Epithelial cell of esophagus (primary cell): ENCODE data around the gene TMEM209.

ENCODE experiments used
- DNase-seq: peaks from one replicate; pipeline ENCODE4 v3.0.0; 2010; ENCODE audit warnings: low read depth
- H3K4me3 ChIP-seq: 2 replicates; pipeline ENCODE4 v1.5.1; 2011; ENCODE audit warnings: mild to moderate bottlenecking, low read length, control low read depth
- CTCF ChIP-seq: IDR thresholded peaks from 2 replicates; pipeline ENCODE4 v1.5.1; 2011; ENCODE audit warnings: low read depth, mild to moderate bottlenecking, low read length, control low read depth, inconsistent platforms; ENCODE audit not compliant: insufficient read depth; ENCODE audit errors: missing control alignments

The TMEM209 gene

DNA sequence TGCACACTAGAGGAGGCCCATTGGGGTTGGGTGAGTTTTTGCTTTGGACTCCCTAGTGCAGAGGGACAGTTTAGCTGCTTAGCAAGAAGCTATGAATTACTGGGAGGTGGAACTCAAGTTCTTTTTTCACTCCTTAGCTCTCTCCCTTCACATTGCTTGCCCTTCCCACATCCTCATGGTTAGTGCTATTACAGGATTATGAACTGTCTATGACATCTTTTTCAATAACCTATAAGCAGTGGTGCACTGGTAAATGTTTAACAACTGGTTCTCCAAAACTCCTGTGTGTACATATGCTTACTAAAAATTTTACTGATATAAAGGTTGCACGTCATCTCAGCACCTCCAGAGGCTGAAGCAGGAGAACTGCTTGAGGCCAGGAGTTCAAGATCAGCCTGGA is 8.6 kb upstream of the TMEM209 start:
- H3K4me3 ChIP-seq = no peak overlapping the region
- TF ChIP-seq CTCF = no peak
- DNase-seq = no peak

GRCh38 chr7:130210181-130210935 is 5.2 kb upstream of the TMEM209 start:
- TF ChIP-seq CTCF = no peak
- H3K4me3 ChIP-seq = no peak overlapping the region
- DNase-seq = peak; percentile 73

GRCh38 chr7:130208516-130208915 is 3.3 kb upstream of the TMEM209 start:
- H3K4me3 ChIP-seq = no peak overlapping the region
- DNase-seq = no peak
- no peak for TF ChIP-seq CTCF

DNA sequence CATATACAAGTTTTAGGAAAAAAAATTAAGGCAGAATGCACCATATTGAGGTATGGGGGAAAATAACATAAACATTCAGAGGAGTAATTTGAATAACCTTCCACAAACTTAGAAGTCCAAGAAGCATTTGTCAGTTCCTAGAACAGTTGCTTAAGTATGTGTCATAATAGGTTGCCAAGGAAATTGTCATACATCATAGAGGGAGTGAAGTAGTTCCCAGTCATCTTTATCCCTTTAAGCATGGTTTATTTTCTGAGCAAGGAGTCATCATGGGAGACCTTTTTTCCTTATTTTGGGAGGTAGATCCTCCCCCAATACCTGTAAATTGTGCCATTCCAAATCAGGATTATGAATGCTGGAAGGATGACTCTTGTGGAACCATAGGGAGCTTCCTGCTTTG is 2.4 kb upstream of the TMEM209 start, which contains the start of gene SSMEM1:
Gene SSMEM1, plus strand, starts transcription at position 219 of the 400 bp plus-strand sequence. Its CDS starts 51 bp downstream, at position 270.
- TF ChIP-seq CTCF = no peak
- no peak within 1 kb of the TSS for H3K4me3 ChIP-seq
- peak; percentile 84 for DNase-seq

DNA sequence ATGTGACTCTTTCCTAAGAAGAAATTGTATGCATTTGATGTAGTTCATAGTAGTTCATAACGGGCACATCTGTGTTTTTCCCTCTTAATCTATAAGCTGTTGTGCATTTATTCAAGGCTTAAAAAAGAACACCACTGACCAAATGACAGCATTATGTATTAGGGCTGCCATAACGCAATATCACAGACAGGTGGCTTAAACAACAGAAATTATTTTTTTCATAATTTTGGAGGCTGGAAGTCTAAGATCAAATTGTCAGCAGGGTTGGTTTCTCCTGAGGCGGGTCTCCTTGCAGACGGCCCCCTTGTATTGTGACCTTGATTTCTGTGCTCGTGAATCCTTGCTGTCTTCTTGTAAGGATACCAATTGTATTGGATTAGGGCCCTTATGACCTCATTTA is 1.8 kb upstream of the TMEM209 start:
- DNase-seq = no peak
- H3K4me3 ChIP-seq = no peak overlapping the region
- no peak for TF ChIP-seq CTCF

- H3K4me3 ChIP-seq = no peak overlapping the region
- TF ChIP-seq CTCF = no peak
- DNase-seq = no peak
Observed at GRCh38 chr7:130201796-130202195, 3.4 kb downstream of the TMEM209 start.

DNA sequence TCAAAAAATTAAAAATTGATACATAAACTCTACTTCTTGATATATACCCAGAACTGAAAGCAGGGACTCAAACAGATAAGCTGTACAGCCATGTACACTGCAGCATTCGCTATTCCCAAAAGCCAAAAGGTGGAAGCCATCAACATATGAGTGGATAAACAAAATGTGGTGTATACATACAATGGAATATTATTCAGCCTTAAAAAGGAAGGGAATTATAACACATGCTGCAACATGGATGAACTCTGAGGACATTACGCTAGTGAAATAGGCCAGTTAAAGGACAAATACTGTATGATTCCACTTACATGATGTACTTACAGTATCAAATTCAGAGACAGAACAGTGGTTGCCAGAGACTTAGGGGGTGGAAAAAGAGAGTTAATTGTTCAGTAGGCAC is 8.1 kb downstream of the TMEM209 start:
- no peak for TF ChIP-seq CTCF
- H3K4me3 ChIP-seq = no peak overlapping the region
- DNase-seq = no peak
